ENCODE data around the gene STARD8.
"Not testable (repeated sequence)": the region's sequence is repeated elsewhere in the genome, so short reads cannot be mapped to it uniquely, and the experiment has no call there.

Gene STARD8

GRCh38 chrX:68647156-68647957 lies at the start of gene STARD8:
Gene STARD8, plus strand, starts transcription at chrX:68647666. Its CDS starts 217 bp downstream, at chrX:68647883.
- DNase-seq = peak; percentile 6 to 18
- TF ChIP-seq POLR2A (IDR thresholded peaks at IDR 0.05; ENCODE audit: low read length) (no peak), GATA1 (IDR thresholded peaks at IDR 0.05; ENCODE audit: low read depth, low read length) (no peak)

- peak; percentile 5 to 29 for DNase-seq
- no peak for TF ChIP-seq GATA1 (IDR thresholded peaks at IDR 0.05; ENCODE audit: low read depth, low read length)
- TF ChIP-seq POLR2A (IDR thresholded peaks at IDR 0.05; ENCODE audit: low read length) = no peak
Observed at GRCh38 chrX:68598841-68599240, 48.6 kb upstream of the STARD8 start.

- DNase-seq = peak; percentile 9 to 27
- no peak for TF ChIP-seq POLR2A (IDR thresholded peaks at IDR 0.05; ENCODE audit: low read length)
- no peak for TF ChIP-seq GATA1 (IDR thresholded peaks at IDR 0.05; ENCODE audit: low read depth, low read length)
Observed at GRCh38 chrX:68599256-68600152, 48.0 kb upstream of the STARD8 start.

- not testable (repeated sequence) for DNase-seq
Observed at GRCh38 chrX:68604216-68604615, 43.2 kb upstream of the STARD8 start.

GRCh38 chrX:68614733-68615132 lies 32.7 kb upstream of the STARD8 start:
- not testable (repeated sequence) for DNase-seq

GRCh38 chrX:68627986-68628385 lies 19.5 kb upstream of the STARD8 start:
- DNase-seq = no peak
- TF ChIP-seq POLR2A (IDR thresholded peaks at IDR 0.05; ENCODE audit: low read length) (no peak), GATA1 (IDR thresholded peaks at IDR 0.05; ENCODE audit: low read depth, low read length) (no peak)

- not testable (repeated sequence) for DNase-seq
Observed at GRCh38 chrX:68629936-68630335, 17.5 kb upstream of the STARD8 start.

GRCh38 chrX:68631336-68631735 lies 16.1 kb upstream of the STARD8 start:
- no peak for DNase-seq
- no peak for TF ChIP-seq GATA1 (IDR thresholded peaks at IDR 0.05; ENCODE audit: low read depth, low read length)
- no peak for TF ChIP-seq POLR2A (IDR thresholded peaks at IDR 0.05; ENCODE audit: low read length)

GRCh38 chrX:68632491-68632890 lies 15.0 kb upstream of the STARD8 start:
- TF ChIP-seq GATA1 (IDR thresholded peaks at IDR 0.05; ENCODE audit: low read depth, low read length) = no peak
- no peak for DNase-seq

- TF ChIP-seq GATA1 (IDR thresholded peaks at IDR 0.05; ENCODE audit: low read depth, low read length) = no peak
- TF ChIP-seq POLR2A (IDR thresholded peaks at IDR 0.05; ENCODE audit: low read length) = no peak
- DNase-seq = no peak
Observed at GRCh38 chrX:68633981-68634380, 13.5 kb upstream of the STARD8 start.

GRCh38 chrX:68634649-68635227 lies 12.7 kb upstream of the STARD8 start:
- DNase-seq = no peak
- TF ChIP-seq POLR2A (IDR thresholded peaks at IDR 0.05; ENCODE audit: low read length) = no peak

- TF ChIP-seq POLR2A (IDR thresholded peaks at IDR 0.05; ENCODE audit: low read length) (no peak), GATA1 (IDR thresholded peaks at IDR 0.05; ENCODE audit: low read depth, low read length) (no peak)
Observed at GRCh38 chrX:68640661-68641060, 6.8 kb upstream of the STARD8 start.

GRCh38 chrX:68644861-68645260 lies 2.6 kb upstream of the STARD8 start:
- TF ChIP-seq GATA1 (IDR thresholded peaks at IDR 0.05; ENCODE audit: low read depth, low read length) (no peak), POLR2A (IDR thresholded peaks at IDR 0.05; ENCODE audit: low read length) (no peak)
- no peak for DNase-seq

More at GRCh38 chrX:68640661-68641060, 6.8 kb upstream of the STARD8 start:
- DNase-seq = no peak

GRCh38 chrX:68646421-68646820 lies 1.0 kb upstream of the STARD8 start:
- no peak for DNase-seq
- no peak for TF ChIP-seq GATA1 (IDR thresholded peaks at IDR 0.05; ENCODE audit: low read depth, low read length)
- no peak for TF ChIP-seq POLR2A (IDR thresholded peaks at IDR 0.05; ENCODE audit: low read length)

- TF ChIP-seq GATA1 (IDR thresholded peaks at IDR 0.05; ENCODE audit: low read depth, low read length) = no peak
- no peak for TF ChIP-seq POLR2A (IDR thresholded peaks at IDR 0.05; ENCODE audit: low read length)
- no peak for DNase-seq
Observed at GRCh38 chrX:68648960-68649359, 1.5 kb downstream of the STARD8 start.

All from erythroblast (primary cell).